HCT116 (cell line): ENCODE measurements around the gene MBOAT7. TPM values are rescaled to one million over a fixed set of nuclear protein-coding genes. Genes with fewer than 3 reads are reported as not detected.

Source experiments
- ATAC-seq: fragments of 200-7000 bp; cut with Tn5 transposase; 2 replicates; pipeline ENCODE4 v1.9.1; 2020; ENCODE audit warnings: mild to moderate bottlenecking, moderate library complexity
- BruUV-seq: library from RNA; stranded (reverse); fragments of 400-500 nt; replicated peaks from 2 replicates; lab custom pipeline; 2021; lab: Mats Ljungman, UMichigan
- CTCF ChIA-PET: fragments of 300-600 bp; sonication (Branson Sonifier 250); formaldehyde crosslinking; loops from one replicate; lab custom pipeline; 2021; ENCODE audit warnings: antibody characterized with exemption; lab: Charles Lee
- POLR2A ChIA-PET: fragments of 300-600, 350-600 bp; sonication (Branson Sonifier 250); formaldehyde crosslinking; loops from one replicate; lab custom pipeline; 2021; ENCODE audit warnings: antibody characterized with exemption; lab: Charles Lee
- RAD21 ChIA-PET, 2 experiments: fragments of 300-600 bp; sonication (Branson Sonifier 250); formaldehyde crosslinking; loops; one replicate each; lab custom pipeline; 2023; ENCODE audit warnings: low total read pairs in 2 of 2; ENCODE audit not compliant: uncharacterized antibody in 2 of 2, unreplicated experiment in 2 of 2, low non-redundant PET in 1 of 2; lab: Charles Lee
- DNase-seq: peaks from one replicate; pipeline ENCODE4 v3.0.0-alpha.2; 2010; ENCODE audit warnings: low read depth, low spot score
- H2AFZ ChIP-seq: fragments of 200-600 bp; shearing (Covaris generic), sonication (generic); 2 replicates; pipeline ENCODE4 v1.6.1; 2017; ENCODE audit warnings: low read depth, mixed run types, mixed read lengths, antibody characterized with exemption, low read length; ENCODE audit not compliant: poor library complexity, severe bottlenecking
- H3K27ac ChIP-seq: 2 replicates; pipeline ENCODE4 v1.5.1; 2012; ENCODE audit warnings: low read depth, low read length
- H3K27me3 ChIP-seq: fragments of 200-600 bp; sonication (generic); 2 replicates; pipeline ENCODE4 v1.6.1; 2016; ENCODE audit warnings: mixed run types, low read length, mixed read lengths; ENCODE audit not compliant: insufficient read depth
- H3K36me3 ChIP-seq, 2 experiments: fragments of 200-500 bp in 1 of 2; fragments of 200-600 bp in 1 of 2; sonication (Bioruptor generic) in 1 of 2; sonication (generic) in 1 of 2; 2 replicates each; pipeline versions ENCODE4 v1.5.1 to v1.6.1; 2014 to 2016; ENCODE audit warnings: low read length in 2 of 2, inconsistent platforms in 1 of 2, mixed read lengths in 1 of 2, mixed run types in 1 of 2; ENCODE audit not compliant: insufficient read depth in 2 of 2, control insufficient read depth in 1 of 2
- H3K4me1 ChIP-seq, 2 experiments: fragments of 200-600 bp in 1 of 2; sonication (generic) in 1 of 2; 2 replicates each; pipeline versions ENCODE4 v1.5.1 to v1.6.1; 2012 to 2017; ENCODE audit warnings: low read length in 2 of 2, inconsistent platforms in 1 of 2, mild to moderate bottlenecking in 1 of 2, mixed read lengths in 1 of 2, mixed run types in 1 of 2, moderate library complexity in 1 of 2; ENCODE audit not compliant: insufficient read depth in 2 of 2, control insufficient read depth in 1 of 2
- H3K4me2 ChIP-seq: fragments of 200-600 bp; sonication (generic); 2 replicates; pipeline ENCODE4 v1.6.1; 2017; ENCODE audit warnings: mixed run types, low read length, mixed read lengths
- H3K4me3 ChIP-seq, 2 experiments: fragments of 200-600 bp in 1 of 2; sonication (generic) in 1 of 2; replicated peaks in 1 of 2; 2 replicates each; pipeline ENCODE4 v1.5.1; 2011 to 2016; ENCODE audit warnings: low read length in 2 of 2, control low read depth in 1 of 2, low read depth in 1 of 2, mild to moderate bottlenecking in 1 of 2, mixed read lengths in 1 of 2, mixed run types in 1 of 2
- H3K79me2 ChIP-seq: fragments of 200-600 bp; sonication (generic); 2 replicates; pipeline ENCODE4 v1.6.1; 2017; ENCODE audit warnings: mild to moderate bottlenecking, mixed run types, low read length, moderate library complexity, mixed read lengths; ENCODE audit not compliant: insufficient read depth
- H3K9ac ChIP-seq: fragments of 200-600 bp; sonication (generic); 2 replicates; pipeline ENCODE4 v1.6.1; 2016; ENCODE audit warnings: low read length, mixed read lengths
- H3K9me2 ChIP-seq: fragments of 200-600 bp; sonication (generic), shearing (Covaris generic); 2 replicates; pipeline ENCODE4 v1.6.1; 2017; ENCODE audit warnings: mixed run types, mild to moderate bottlenecking, moderate library complexity; ENCODE audit not compliant: insufficient read depth
- H3K9me3 ChIP-seq, 2 experiments: fragments of 200-500 bp in 1 of 2; fragments of 200-600 bp in 1 of 2; sonication (Bioruptor generic) in 1 of 2; sonication (generic) in 1 of 2; 2 replicates each; pipeline ENCODE4 v1.6.1; 2014 to 2017; ENCODE audit warnings: low read length in 2 of 2, mixed read lengths in 2 of 2, inconsistent platforms in 1 of 2, low read depth in 1 of 2, mild to moderate bottlenecking in 1 of 2, mixed run types in 1 of 2, moderate library complexity in 1 of 2; ENCODE audit not compliant: control insufficient read depth in 1 of 2, insufficient read depth in 1 of 2
- H4K20me1 ChIP-seq: fragments of 200-600 bp; sonication (generic), shearing (Covaris generic); 2 replicates; pipeline ENCODE4 v1.6.1; 2017; ENCODE audit warnings: mixed run types, mild to moderate bottlenecking, moderate library complexity; ENCODE audit not compliant: insufficient read depth
- EGR1 ChIP-seq: IDR thresholded peaks from 2 replicates; pipeline ENCODE4 v1.6.1; 2012; ENCODE audit warnings: low read depth
- POLR2A ChIP-seq: IDR thresholded peaks from 2 replicates; pipeline ENCODE4 v1.7.0; 2011; ENCODE audit warnings: borderline replicate concordance; ENCODE audit not compliant: insufficient read depth, insufficient read length; ENCODE audit errors: extremely low read depth
- POLR2AphosphoS5 ChIP-seq: IDR thresholded peaks from 2 replicates; pipeline ENCODE4 v1.6.1; 2011; ENCODE audit warnings: mild to moderate bottlenecking, low read depth, low read length, moderate library complexity
- SIN3A ChIP-seq: IDR thresholded peaks from 2 replicates; pipeline ENCODE4 v1.6.1; 2012; ENCODE audit warnings: low read depth
- SP1 ChIP-seq: IDR thresholded peaks from 2 replicates; pipeline ENCODE4 v1.6.1; 2012; ENCODE audit warnings: low read depth
- TCF7L2 ChIP-seq: IDR thresholded peaks from 2 replicates; pipeline ENCODE4 v1.7.0; 2011; ENCODE audit warnings: borderline replicate concordance, inconsistent platforms; ENCODE audit not compliant: insufficient read depth, insufficient read length; ENCODE audit errors: extremely low read depth
- intact Hi-C: fragments of 100-400 bp; cut with micrococcal nuclease; formaldehyde crosslinking; loops from 2 replicates; pipeline ENCODE4 v1.10.0; 2022
- total RNA-seq: library from RNA; stranded (reverse); gene quantifications from one replicate; pipeline ENCODE4 v1.2.1, GENCODE V29; 2021; ENCODE audit not compliant: unreplicated experiment
- TF ChIP-seq, protein P1 (sequence below): IDR thresholded peaks from 2 replicates; pipeline ENCODE4 v1.6.1; 2012

MBOAT7 gene
- total RNA-seq, 1 experiment from 2014 or later, result 113 TPM

DNA sequence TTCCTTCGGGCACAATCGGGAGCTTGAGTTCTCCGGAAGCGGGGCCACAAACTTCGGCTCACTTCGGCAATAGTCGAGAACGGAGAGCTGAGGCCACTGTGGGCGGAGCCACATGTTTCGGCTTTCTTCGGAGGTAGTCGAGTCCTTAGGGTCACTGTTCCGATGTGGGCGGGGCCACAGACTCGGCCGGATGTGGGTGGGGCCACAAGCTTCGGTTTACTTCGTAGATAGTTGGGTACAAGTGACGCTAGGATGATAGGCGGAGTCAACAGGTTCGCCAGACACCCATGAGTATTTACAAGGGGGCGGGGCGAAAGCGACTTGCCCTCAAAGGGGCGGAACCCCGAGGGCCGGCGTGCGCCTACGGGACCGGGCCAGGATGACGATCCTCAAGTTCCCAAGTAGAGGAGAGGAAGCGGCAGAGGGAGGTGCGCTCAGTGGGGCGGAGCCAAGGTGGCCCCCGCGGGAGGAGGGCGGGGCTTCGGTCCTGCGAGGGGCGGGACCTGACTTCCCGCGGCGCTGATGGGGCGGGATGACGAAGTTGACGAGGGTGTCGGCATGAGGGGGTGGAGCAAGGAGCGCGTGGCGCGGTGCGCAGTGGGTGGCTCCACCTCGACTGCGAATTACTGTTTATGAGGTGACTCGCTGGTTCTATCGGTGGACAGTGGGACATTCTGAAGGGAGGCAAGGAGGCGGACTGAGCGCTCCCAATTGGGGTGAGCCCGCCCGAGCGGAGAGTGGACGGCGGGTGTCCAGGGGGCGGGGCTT lies 539 bp upstream of the MBOAT7 start:
- Histone ChIP-seq H3K27ac (peak overlapping the region; percentile 100), H2AFZ (no peak overlapping the region), H3K4me2 (peak overlapping the region; percentile 99), H3K4me3 (peak overlapping the region; percentile 87 to 91), H3K27me3 (no peaks in the 10 kb centered on the region), H3K79me2 (peaks cover 44% of the 10 kb centered on the region), H3K9me3 (no peaks in the 10 kb centered on the region), H4K20me1 (no peaks in the 10 kb centered on the region), H3K4me1 (peaks cover 13 to 21% of the 10 kb centered on the region in 2 experiments), H3K9me2 (no peaks in the 10 kb centered on the region), H3K36me3 (peaks cover 10 to 23% of the 10 kb centered on the region in 2 experiments), H3K9ac (peak overlapping the region; percentile 92)
- DNase-seq, result peak; percentile 100
- peak; percentile 54 for TF ChIP-seq POLR2AphosphoS5
- no peak for TF ChIP-seq TCF7L2
- TF ChIP-seq, protein P1, sequence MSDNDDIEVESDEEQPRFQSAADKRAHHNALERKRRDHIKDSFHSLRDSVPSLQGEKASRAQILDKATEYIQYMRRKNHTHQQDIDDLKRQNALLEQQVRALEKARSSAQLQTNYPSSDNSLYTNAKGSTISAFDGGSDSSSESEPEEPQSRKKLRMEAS, result peak; percentile 93
- no peak for TF ChIP-seq SIN3A
- peak; percentile 37 for TF ChIP-seq POLR2A
- peak; percentile 72 for TF ChIP-seq SP1
- peak; percentile 75 for TF ChIP-seq EGR1
- RAD21 ChIA-PET, result no interaction called here
- POLR2A ChIA-PET, result interaction anchor here (0.6 to 7.0 kb wide), 15 partner anchors 11 to 330 kb away, joined by 3 to 126 read pairs (median 6); partner anchors contain the start of genes CNOT3, LENG1, MYADM and RPS9
- BruUV-seq, result no TSS peak
- CTCF ChIA-PET, result interaction anchor here (0.7 to 2.1 kb wide), 14 partner anchors 10 to 397 kb away, joined by 3 to 22 read pairs (median 3); partner anchors contain the start of genes CNOT3, LENG1 and TMC4
- intact Hi-C loops, result loop anchor here (1.0 kb wide), 1 partner anchor 10 kb away; the partner anchor contains the start of gene RPS9
- ATAC-seq, result peak; percentile 69
